ENCODE measurements around the gene GALNTL6.

GALNTL6 gene

DNA sequence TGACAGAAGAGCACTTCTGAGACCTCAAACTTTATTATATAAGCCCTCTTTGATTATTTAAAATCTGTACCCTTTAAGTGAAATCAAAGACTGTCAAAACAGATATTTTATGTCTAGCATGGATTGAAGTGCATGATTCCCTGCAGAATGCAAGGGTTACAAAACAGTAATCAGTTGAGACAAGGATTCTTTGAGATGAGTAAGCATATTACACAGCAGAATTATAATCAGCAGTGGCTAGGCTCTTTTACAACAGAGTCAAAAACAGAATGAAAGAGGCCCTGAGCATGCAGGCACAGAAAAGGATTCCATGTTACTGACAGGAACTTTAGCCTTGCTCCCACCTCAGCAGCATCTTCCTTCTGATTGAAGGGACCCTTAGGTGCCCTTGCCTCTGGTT lies 867.5 kb downstream of the GALNTL6 start:
- no peaks in the 10 kb centered on the region for H3K36me3 ChIP-seq (ENCODE audit: control insufficient read depth, insufficient read depth, low read length)
- no peaks in the 10 kb centered on the region for H3K4me1 ChIP-seq (ENCODE audit: control insufficient read depth, insufficient read depth, low read length)
- no peaks in the 10 kb centered on the region for H3K27me3 ChIP-seq (ENCODE audit: control insufficient read depth, insufficient read depth, low read length)
- no peaks in the 10 kb centered on the region for H3K9me3 ChIP-seq (ENCODE audit: control insufficient read depth, insufficient read depth, low read length)
- no peak overlapping the region for H3K9ac ChIP-seq (ENCODE audit: low read depth, low read length)
- no peak overlapping the region for H3K4me3 ChIP-seq (ENCODE audit: low read depth, low read length)

GRCh38 chr4:172683021-172683420 lies 869.8 kb downstream of the GALNTL6 start:
- Histone ChIP-seq H3K9ac (ENCODE audit: low read depth, low read length) (no peak overlapping the region), H3K4me3 (ENCODE audit: low read depth, low read length) (no peak overlapping the region), H3K27me3 (ENCODE audit: control insufficient read depth, insufficient read depth, low read length) (no peaks in the 10 kb centered on the region), H3K4me1 (ENCODE audit: control insufficient read depth, insufficient read depth, low read length) (no peaks in the 10 kb centered on the region), H3K9me3 (ENCODE audit: control insufficient read depth, insufficient read depth, low read length) (no peaks in the 10 kb centered on the region), H3K36me3 (ENCODE audit: control insufficient read depth, insufficient read depth, low read length) (no peaks in the 10 kb centered on the region)

DNA sequence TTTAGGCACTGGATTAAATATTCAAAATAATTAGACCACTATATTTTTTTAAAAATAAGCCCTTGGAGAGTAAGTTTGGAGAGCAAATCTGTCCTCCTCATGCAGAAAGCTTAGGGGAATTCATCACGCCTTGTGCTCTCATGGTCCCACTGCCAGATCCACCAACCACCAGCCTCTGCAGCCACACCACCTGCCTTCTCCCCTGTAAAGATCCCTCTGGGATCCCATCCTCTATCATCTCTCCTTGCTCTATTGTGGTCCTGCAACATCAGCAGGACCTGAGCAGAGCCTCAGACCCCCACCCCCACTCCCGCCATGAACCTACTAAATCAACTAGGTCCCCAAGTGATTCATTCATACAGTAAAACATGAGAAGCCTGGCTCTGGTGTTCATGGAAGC lies 872.8 kb downstream of the GALNTL6 start:
- H3K36me3 ChIP-seq (ENCODE audit: control insufficient read depth, insufficient read depth, low read length), result no peaks in the 10 kb centered on the region
- H3K9me3 ChIP-seq (ENCODE audit: control insufficient read depth, insufficient read depth, low read length), result no peaks in the 10 kb centered on the region
- H3K4me3 ChIP-seq (ENCODE audit: low read depth, low read length), result no peak overlapping the region
- H3K9ac ChIP-seq (ENCODE audit: low read depth, low read length), result no peak overlapping the region
- H3K27me3 ChIP-seq (ENCODE audit: control insufficient read depth, insufficient read depth, low read length), result no peaks in the 10 kb centered on the region
- H3K4me1 ChIP-seq (ENCODE audit: control insufficient read depth, insufficient read depth, low read length), result no peaks in the 10 kb centered on the region

GRCh38 chr4:172688534-172688933 lies 875.3 kb downstream of the GALNTL6 start:
- no peak overlapping the region for H3K9ac ChIP-seq (ENCODE audit: low read depth, low read length)
- H3K27me3 ChIP-seq (ENCODE audit: control insufficient read depth, insufficient read depth, low read length), result no peaks in the 10 kb centered on the region
- no peaks in the 10 kb centered on the region for H3K4me1 ChIP-seq (ENCODE audit: control insufficient read depth, insufficient read depth, low read length)
- H3K4me3 ChIP-seq (ENCODE audit: low read depth, low read length), result no peak overlapping the region
- H3K9me3 ChIP-seq (ENCODE audit: control insufficient read depth, insufficient read depth, low read length), result no peaks in the 10 kb centered on the region
- no peaks in the 10 kb centered on the region for H3K36me3 ChIP-seq (ENCODE audit: control insufficient read depth, insufficient read depth, low read length)

GRCh38 chr4:172691552-172691951 lies 878.3 kb downstream of the GALNTL6 start:
- H3K9ac ChIP-seq (ENCODE audit: low read depth, low read length), result no peak overlapping the region
- H3K27me3 ChIP-seq (ENCODE audit: control insufficient read depth, insufficient read depth, low read length), result no peaks in the 10 kb centered on the region
- no peaks in the 10 kb centered on the region for H3K36me3 ChIP-seq (ENCODE audit: control insufficient read depth, insufficient read depth, low read length)
- H3K9me3 ChIP-seq (ENCODE audit: control insufficient read depth, insufficient read depth, low read length), result no peaks in the 10 kb centered on the region
- no peak overlapping the region for H3K4me3 ChIP-seq (ENCODE audit: low read depth, low read length)
- H3K4me1 ChIP-seq (ENCODE audit: control insufficient read depth, insufficient read depth, low read length), result no peaks in the 10 kb centered on the region

GRCh38 chr4:172692701-172693100 lies 879.5 kb downstream of the GALNTL6 start:
- no peaks in the 10 kb centered on the region for H3K9me3 ChIP-seq (ENCODE audit: control insufficient read depth, insufficient read depth, low read length)
- no peak overlapping the region for H3K4me3 ChIP-seq (ENCODE audit: low read depth, low read length)

DNA sequence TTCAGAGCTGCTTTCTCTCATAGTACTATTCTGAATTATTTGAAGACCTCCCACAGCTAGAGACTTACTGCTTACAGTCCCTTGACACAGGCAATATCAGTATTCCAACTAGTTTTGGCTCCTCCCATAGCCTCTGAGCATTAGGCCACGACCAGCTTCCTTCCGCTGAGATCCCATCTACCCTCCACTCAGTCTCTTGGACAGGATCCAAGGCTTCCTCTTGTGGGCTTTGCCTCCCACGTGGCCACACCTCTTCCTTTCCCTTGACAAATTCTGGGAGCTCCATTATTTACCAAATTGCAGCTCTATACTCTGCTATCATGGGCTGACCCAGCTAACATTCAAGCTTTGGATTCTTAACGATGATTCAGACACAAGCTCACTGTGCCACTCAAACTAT lies 885.1 kb downstream of the GALNTL6 start:
- Histone ChIP-seq H3K27me3 (ENCODE audit: control insufficient read depth, insufficient read depth, low read length) (no peaks in the 10 kb centered on the region), H3K9me3 (ENCODE audit: control insufficient read depth, insufficient read depth, low read length) (no peaks in the 10 kb centered on the region), H3K9ac (ENCODE audit: low read depth, low read length) (no peak overlapping the region), H3K4me1 (ENCODE audit: control insufficient read depth, insufficient read depth, low read length) (no peaks in the 10 kb centered on the region), H3K4me3 (ENCODE audit: low read depth, low read length) (no peak overlapping the region), H3K36me3 (ENCODE audit: control insufficient read depth, insufficient read depth, low read length) (no peaks in the 10 kb centered on the region)

More at GRCh38 chr4:172692701-172693100, 879.5 kb downstream of the GALNTL6 start:
- H3K9ac ChIP-seq (ENCODE audit: low read depth, low read length), result no peak overlapping the region
- no peaks in the 10 kb centered on the region for H3K4me1 ChIP-seq (ENCODE audit: control insufficient read depth, insufficient read depth, low read length)
- no peaks in the 10 kb centered on the region for H3K36me3 ChIP-seq (ENCODE audit: control insufficient read depth, insufficient read depth, low read length)
- H3K27me3 ChIP-seq (ENCODE audit: control insufficient read depth, insufficient read depth, low read length), result no peaks in the 10 kb centered on the region

DNA sequence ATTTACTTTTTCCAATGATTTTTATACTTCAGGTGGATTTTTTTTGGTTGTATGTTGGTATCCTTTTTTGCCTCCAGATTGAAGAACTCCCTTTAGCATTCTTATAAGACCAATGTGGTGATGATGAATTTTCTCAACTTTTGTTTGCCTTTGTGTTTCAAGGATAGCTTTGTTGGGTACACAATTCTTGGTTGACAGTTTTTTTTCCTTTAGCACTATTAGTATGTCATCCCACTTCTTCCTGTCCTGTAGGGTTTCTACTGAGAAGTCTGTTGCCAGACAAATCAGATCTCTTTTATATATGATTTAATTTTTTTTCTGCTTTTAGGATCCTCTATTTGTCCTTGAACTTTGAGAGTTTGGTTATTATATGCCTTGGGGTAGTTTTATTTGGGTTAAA lies 892.4 kb downstream of the GALNTL6 start:
- Histone ChIP-seq H3K9ac (ENCODE audit: low read depth, low read length) (no peak overlapping the region), H3K4me1 (ENCODE audit: control insufficient read depth, insufficient read depth, low read length) (peaks cover 2% of the 10 kb centered on the region), H3K4me3 (ENCODE audit: low read depth, low read length) (no peak overlapping the region), H3K27me3 (ENCODE audit: control insufficient read depth, insufficient read depth, low read length) (no peaks in the 10 kb centered on the region), H3K9me3 (ENCODE audit: control insufficient read depth, insufficient read depth, low read length) (no peaks in the 10 kb centered on the region), H3K36me3 (ENCODE audit: control insufficient read depth, insufficient read depth, low read length) (no peaks in the 10 kb centered on the region)

DNA sequence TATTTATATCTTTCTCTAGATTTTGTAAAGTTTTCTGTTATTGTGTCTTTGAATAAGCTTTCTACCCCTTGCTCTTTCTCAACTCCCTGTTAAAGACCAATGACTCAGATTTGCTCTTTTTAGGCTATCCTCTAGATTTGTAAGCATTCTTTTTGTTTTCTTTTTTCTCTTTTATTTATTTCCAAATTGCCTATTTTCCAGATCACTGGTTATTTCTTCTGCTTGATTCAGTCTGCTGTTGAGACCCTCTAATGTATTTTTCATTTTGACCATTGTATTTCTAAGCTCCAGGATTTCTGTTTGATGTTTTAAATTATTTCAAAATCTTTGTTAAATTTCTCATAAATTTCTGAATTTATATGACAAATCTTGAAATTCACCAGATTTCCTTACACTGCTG lies 892.8 kb downstream of the GALNTL6 start:
- Histone ChIP-seq H3K36me3 (ENCODE audit: control insufficient read depth, insufficient read depth, low read length) (no peaks in the 10 kb centered on the region), H3K9ac (ENCODE audit: low read depth, low read length) (no peak overlapping the region), H3K9me3 (ENCODE audit: control insufficient read depth, insufficient read depth, low read length) (no peaks in the 10 kb centered on the region), H3K4me1 (ENCODE audit: control insufficient read depth, insufficient read depth, low read length) (peaks cover 2% of the 10 kb centered on the region), H3K27me3 (ENCODE audit: control insufficient read depth, insufficient read depth, low read length) (no peaks in the 10 kb centered on the region), H3K4me3 (ENCODE audit: low read depth, low read length) (no peak overlapping the region)

DNA sequence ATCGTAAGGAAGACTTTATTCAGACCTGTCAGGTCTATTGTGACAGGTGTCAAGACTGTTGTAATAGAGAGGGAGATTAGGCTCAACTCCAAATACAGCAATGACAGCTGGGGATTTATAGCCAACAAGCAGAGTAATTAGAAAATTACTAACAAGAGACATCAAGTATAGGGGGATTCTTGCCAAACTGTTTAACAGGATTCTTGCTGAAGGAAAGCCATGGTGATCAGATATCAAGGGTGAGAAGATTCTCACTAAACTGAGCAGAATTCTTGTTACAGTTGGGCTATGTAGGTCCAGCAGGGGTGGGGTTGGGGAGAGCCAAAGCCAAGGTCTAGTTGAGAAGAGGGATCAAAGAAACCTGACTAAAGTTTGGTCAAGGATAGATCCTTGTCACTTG lies 894.4 kb downstream of the GALNTL6 start:
- H3K4me1 ChIP-seq (ENCODE audit: control insufficient read depth, insufficient read depth, low read length), result peaks cover 2% of the 10 kb centered on the region

DNA sequence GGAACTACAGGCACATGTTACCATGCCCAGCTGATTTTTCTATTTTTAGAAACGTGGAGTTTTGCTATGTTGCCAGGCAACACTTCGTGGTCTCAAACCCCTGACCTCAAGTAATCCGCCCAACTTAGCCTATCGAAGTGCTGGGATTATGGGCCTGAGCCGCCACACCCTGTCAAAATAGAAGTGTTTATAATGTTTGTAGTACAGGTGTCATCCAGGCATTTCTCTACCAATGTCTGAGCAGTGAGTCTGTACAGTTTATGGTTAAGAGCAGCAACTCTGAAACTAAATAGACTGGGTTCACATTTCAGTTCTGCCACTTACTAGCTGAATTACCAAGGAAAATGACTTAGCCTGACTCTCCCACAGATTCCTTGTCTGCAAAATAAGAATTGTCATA lies 895.0 kb downstream of the GALNTL6 start:
- H3K4me1 ChIP-seq (ENCODE audit: control insufficient read depth, insufficient read depth, low read length), result peaks cover 2% of the 10 kb centered on the region
- H3K9me3 ChIP-seq (ENCODE audit: control insufficient read depth, insufficient read depth, low read length), result no peaks in the 10 kb centered on the region
- H3K36me3 ChIP-seq (ENCODE audit: control insufficient read depth, insufficient read depth, low read length), result no peaks in the 10 kb centered on the region
- H3K27me3 ChIP-seq (ENCODE audit: control insufficient read depth, insufficient read depth, low read length), result no peaks in the 10 kb centered on the region
- H3K4me3 ChIP-seq (ENCODE audit: low read depth, low read length), result no peak overlapping the region
- H3K9ac ChIP-seq (ENCODE audit: low read depth, low read length), result no peak overlapping the region

More for the DNA sequence above, 894.4 kb downstream of the GALNTL6 start:
- no peak overlapping the region for H3K4me3 ChIP-seq (ENCODE audit: low read depth, low read length)
- H3K36me3 ChIP-seq (ENCODE audit: control insufficient read depth, insufficient read depth, low read length), result no peaks in the 10 kb centered on the region
- no peaks in the 10 kb centered on the region for H3K9me3 ChIP-seq (ENCODE audit: control insufficient read depth, insufficient read depth, low read length)
- H3K27me3 ChIP-seq (ENCODE audit: control insufficient read depth, insufficient read depth, low read length), result no peaks in the 10 kb centered on the region
- no peak overlapping the region for H3K9ac ChIP-seq (ENCODE audit: low read depth, low read length)

- Histone ChIP-seq H3K36me3 (ENCODE audit: control insufficient read depth, insufficient read depth, low read length) (no peaks in the 10 kb centered on the region), H3K27me3 (ENCODE audit: control insufficient read depth, insufficient read depth, low read length) (no peaks in the 10 kb centered on the region), H3K9ac (ENCODE audit: low read depth, low read length) (no peak overlapping the region), H3K9me3 (ENCODE audit: control insufficient read depth, insufficient read depth, low read length) (no peaks in the 10 kb centered on the region), H3K4me1 (ENCODE audit: control insufficient read depth, insufficient read depth, low read length) (peaks cover 2% of the 10 kb centered on the region), H3K4me3 (ENCODE audit: low read depth, low read length) (no peak overlapping the region)
Measured at GRCh38 chr4:172709376-172709775, 896.2 kb downstream of the GALNTL6 start.

GRCh38 chr4:172716291-172716690 lies 903.1 kb downstream of the GALNTL6 start:
- no peaks in the 10 kb centered on the region for H3K4me1 ChIP-seq (ENCODE audit: control insufficient read depth, insufficient read depth, low read length)
- no peaks in the 10 kb centered on the region for H3K27me3 ChIP-seq (ENCODE audit: control insufficient read depth, insufficient read depth, low read length)
- H3K9me3 ChIP-seq (ENCODE audit: control insufficient read depth, insufficient read depth, low read length), result no peaks in the 10 kb centered on the region
- H3K9ac ChIP-seq (ENCODE audit: low read depth, low read length), result no peak overlapping the region
- no peak overlapping the region for H3K4me3 ChIP-seq (ENCODE audit: low read depth, low read length)
- H3K36me3 ChIP-seq (ENCODE audit: control insufficient read depth, insufficient read depth, low read length), result no peaks in the 10 kb centered on the region

Data from iPS-15b (cell line).